ENCODE results near the gene ACVR1B. TPM values are rescaled to one million over a fixed set of nuclear protein-coding genes. Genes with fewer than 3 reads are reported as not detected.

Gene ACVR1B
- total and polyA plus RNA-seq, 2 donors (not counting 1 experiment from before 2014, with no cell fraction given) = 3.4 to 10.6 TPM

GRCh38 chr12:51924551-51925319 is 26.8 kb upstream of the ACVR1B start:
- H3K79me2 ChIP-seq (ENCODE audit: control insufficient read depth, insufficient read depth, low read length) = no peaks in the 10 kb centered on the region
- Mint-ChIP-seq H3K4me3 (peak overlapping the region; percentile 11), H3K27me3 (peaks cover 3% of the 10 kb centered on the region), H3K4me1 (peaks cover 33% of the 10 kb centered on the region), H3K27ac (peak overlapping the region; percentile 53), H3K9me3 (ENCODE audit: insufficient read depth) (no peaks in the 10 kb centered on the region)
- peaks cover 23 to 31% of the 10 kb centered on the region in 2 donors for H3K4me1 ChIP-seq (ENCODE audit: control insufficient read depth in 2 of 2, insufficient read depth in 2 of 2, low read length in 2 of 2)
- H3K4me3 ChIP-seq (ENCODE audit: control extremely low read depth in 1 of 5, extremely low read depth in 1 of 5, insufficient read depth in 1 of 5, low read depth in 2 of 5, low read length in 4 of 5) = no peak overlapping the region
- ATAC-seq (ENCODE audit: low read depth) (no peak), DNase-seq (peak; percentile 22)
- WGBS (ENCODE audit: insufficient coverage) = 68% methylated on average over 2 of the region's 5 CpGs
- intact Hi-C loops (cut with micrococcal nuclease) = no loop called here
- TF ChIP-seq EZH2 (IDR thresholded peaks at IDR 0.05; ENCODE audit: borderline replicate concordance, insufficient read depth, low read depth, low read length, poor library complexity, severe bottlenecking) = no peak
- TF ChIP-seq, protein P1, sequence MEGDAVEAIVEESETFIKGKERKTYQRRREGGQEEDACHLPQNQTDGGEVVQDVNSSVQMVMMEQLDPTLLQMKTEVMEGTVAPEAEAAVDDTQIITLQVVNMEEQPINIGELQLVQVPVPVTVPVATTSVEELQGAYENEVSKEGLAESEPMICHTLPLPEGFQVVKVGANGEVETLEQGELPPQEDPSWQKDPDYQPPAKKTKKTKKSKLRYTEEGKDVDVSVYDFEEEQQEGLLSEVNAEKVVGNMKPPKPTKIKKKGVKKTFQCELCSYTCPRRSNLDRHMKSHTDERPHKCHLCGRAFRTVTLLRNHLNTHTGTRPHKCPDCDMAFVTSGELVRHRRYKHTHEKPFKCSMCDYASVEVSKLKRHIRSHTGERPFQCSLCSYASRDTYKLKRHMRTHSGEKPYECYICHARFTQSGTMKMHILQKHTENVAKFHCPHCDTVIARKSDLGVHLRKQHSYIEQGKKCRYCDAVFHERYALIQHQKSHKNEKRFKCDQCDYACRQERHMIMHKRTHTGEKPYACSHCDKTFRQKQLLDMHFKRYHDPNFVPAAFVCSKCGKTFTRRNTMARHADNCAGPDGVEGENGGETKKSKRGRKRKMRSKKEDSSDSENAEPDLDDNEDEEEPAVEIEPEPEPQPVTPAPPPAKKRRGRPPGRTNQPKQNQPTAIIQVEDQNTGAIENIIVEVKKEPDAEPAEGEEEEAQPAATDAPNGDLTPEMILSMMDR (IDR thresholded peaks at IDR 0.05) = no peak
- no peak overlapping the region for H3K9ac ChIP-seq (ENCODE audit: low read length)
- ChIA-PET POLR2A (no interaction called here), CTCF (interaction anchor here (1.7 to 4.3 kb wide), 4 partner anchors 13 to 56 kb away, joined by 4 to 17 read pairs (median 8); no protein-coding TSS in a partner anchor)
- peaks cover 0 to 4% (median 2%) of the 10 kb centered on the region in 4 experiments for H3K27me3 ChIP-seq (replicated peaks in 1 of 4; ENCODE audit: control extremely low read depth in 1 of 4, control insufficient read depth in 3 of 4, insufficient read depth in 4 of 4, low read length in 3 of 4)
- H4K20me1 ChIP-seq (ENCODE audit: control insufficient read depth, insufficient read depth, low read length, poor library complexity, severe bottlenecking) = no peaks in the 10 kb centered on the region
- peaks cover 0 to 4% (median 0%) of the 10 kb centered on the region in 3 donors for H3K9me3 ChIP-seq (ENCODE audit: control extremely low read depth in 1 of 3, control insufficient read depth in 2 of 3, insufficient read depth in 1 of 3, low read length in 2 of 3)
- peak overlapping the region; percentile 16 for H3K4me2 ChIP-seq (replicated peaks; ENCODE audit: low read depth, low read length, poor library complexity, severe bottlenecking)
- H3K27ac ChIP-seq (ENCODE audit: low read length in 2 of 2) = no peak overlapping the region
- no peak overlapping the region for H2AFZ ChIP-seq (ENCODE audit: insufficient read depth, low read depth, low read length, poor library complexity, severe bottlenecking)
- H3K36me3 ChIP-seq (replicated peaks in 1 of 2; ENCODE audit: control extremely low read depth in 1 of 2, control insufficient read depth in 1 of 2, extremely low read depth in 1 of 2, insufficient read depth in 2 of 2, low read length in 1 of 2) = no peaks in the 10 kb centered on the region

All from B cell (primary cell).